ES-I3 (cell line): ENCODE results near the gene G6PC2.
"Not testable (repeated sequence)": the region's sequence is repeated elsewhere in the genome, so short reads cannot be mapped to it uniquely, and the experiment has no call there.

Experiments
- H3K36me3 ChIP-seq: 2 replicates; pipeline ENCODE4 v1.6.1; 2013; ENCODE audit warnings: mild to moderate bottlenecking, low read length, control low read depth, moderate library complexity; ENCODE audit not compliant: insufficient read depth
- H3K4me1 ChIP-seq: 2 replicates; pipeline ENCODE4 v1.6.1; 2013; ENCODE audit warnings: mild to moderate bottlenecking, control low read depth, low read length; ENCODE audit not compliant: insufficient read depth
- H3K9ac ChIP-seq: 2 replicates; pipeline ENCODE4 v1.6.1; 2013; ENCODE audit warnings: low read depth, mild to moderate bottlenecking, low read length, moderate library complexity
- H3K9me3 ChIP-seq: 2 replicates; pipeline ENCODE4 v1.6.1; 2013; ENCODE audit warnings: mild to moderate bottlenecking, low read length, moderate library complexity; ENCODE audit not compliant: control insufficient read depth, insufficient read depth

Gene G6PC2

DNA sequence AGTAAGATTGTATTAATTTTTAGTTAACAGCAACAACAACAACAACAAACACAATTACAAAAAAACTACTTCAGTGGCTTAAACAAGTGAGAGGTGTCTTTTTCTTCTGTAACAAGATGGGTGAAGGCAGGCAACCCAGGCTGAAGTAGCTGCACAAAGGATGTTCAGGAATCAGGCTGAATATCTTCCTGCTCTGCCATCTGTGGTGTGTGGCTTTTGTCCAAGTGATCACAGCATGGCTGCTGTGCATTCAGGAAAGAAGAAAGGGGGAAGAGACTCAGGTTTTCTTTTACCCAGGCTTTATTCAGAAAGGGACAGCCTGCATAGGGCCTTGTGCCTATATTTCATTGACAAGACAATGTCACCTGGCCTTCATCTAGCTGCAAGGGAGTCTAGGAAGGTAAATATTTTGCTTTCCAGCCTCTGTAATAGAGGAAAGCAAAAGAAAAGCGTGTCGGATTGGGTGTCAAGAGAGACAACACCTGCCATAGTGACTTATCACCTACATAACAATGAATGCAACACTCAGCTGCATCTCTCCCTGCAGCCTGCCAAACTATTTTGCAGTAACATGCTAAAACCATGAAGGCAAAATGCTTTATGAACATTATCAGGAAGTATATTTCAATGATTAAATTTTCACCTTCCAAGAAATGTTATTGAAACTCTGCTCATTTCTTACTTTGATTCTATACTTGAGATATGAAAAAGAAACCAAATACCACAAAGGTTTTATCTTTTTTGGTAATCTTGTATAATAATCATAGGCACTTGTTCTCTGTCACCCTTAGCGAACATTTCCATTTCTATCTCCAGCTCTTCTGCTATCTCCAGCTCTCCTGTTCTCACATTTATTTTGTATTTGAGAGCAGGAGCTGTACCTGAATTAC, 14.6 kb downstream of the G6PC2 start:
- no peaks in the 10 kb centered on the region for H3K9me3 ChIP-seq
- peaks cover 12% of the 10 kb centered on the region; the same call in 1 of the 2 replicates for H3K4me1 ChIP-seq
- no peak overlapping the region for H3K9ac ChIP-seq
- H3K36me3 ChIP-seq, result no peaks in the 10 kb centered on the region

DNA sequence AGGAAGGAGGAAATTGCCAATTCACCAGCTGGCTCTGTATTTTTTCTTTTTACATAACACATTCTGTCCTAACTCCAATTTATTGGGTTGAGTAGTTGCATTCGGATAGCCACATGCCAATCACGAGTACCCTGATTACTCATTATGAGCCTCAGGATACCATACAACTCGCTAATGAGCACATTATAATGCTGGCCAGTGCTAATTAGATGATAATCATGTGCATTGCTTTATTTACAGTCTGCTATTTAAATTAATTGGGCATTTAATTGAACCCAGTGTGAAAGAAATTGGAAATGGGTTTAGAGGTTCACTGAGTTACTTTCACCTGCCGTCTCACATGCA, 15.2 kb downstream of the G6PC2 start:
- no peaks in the 10 kb centered on the region for H3K36me3 ChIP-seq
- H3K4me1 ChIP-seq, result peaks cover 16% of the 10 kb centered on the region; the same call in 1 of the 2 replicates
- no peak overlapping the region for H3K9ac ChIP-seq
- no peaks in the 10 kb centered on the region for H3K9me3 ChIP-seq

GRCh38 chr2:168920504-168921157, 19.5 kb downstream of the G6PC2 start:
- Histone ChIP-seq H3K9me3 (no peaks in the 10 kb centered on the region), H3K36me3 (no peaks in the 10 kb centered on the region), H3K9ac (no peak overlapping the region), H3K4me1 (0 out of 2 replicates have a peak, but pooled peaks cover 4% of the 10 kb centered on the region)

- Histone ChIP-seq H3K9me3 (no peaks in the 10 kb centered on the region), H3K9ac (no peak overlapping the region), H3K36me3 (no peaks in the 10 kb centered on the region), H3K4me1 (no peaks in the 10 kb centered on the region)
Measured at GRCh38 chr2:168926621-168927386, 25.7 kb downstream of the G6PC2 start.

DNA sequence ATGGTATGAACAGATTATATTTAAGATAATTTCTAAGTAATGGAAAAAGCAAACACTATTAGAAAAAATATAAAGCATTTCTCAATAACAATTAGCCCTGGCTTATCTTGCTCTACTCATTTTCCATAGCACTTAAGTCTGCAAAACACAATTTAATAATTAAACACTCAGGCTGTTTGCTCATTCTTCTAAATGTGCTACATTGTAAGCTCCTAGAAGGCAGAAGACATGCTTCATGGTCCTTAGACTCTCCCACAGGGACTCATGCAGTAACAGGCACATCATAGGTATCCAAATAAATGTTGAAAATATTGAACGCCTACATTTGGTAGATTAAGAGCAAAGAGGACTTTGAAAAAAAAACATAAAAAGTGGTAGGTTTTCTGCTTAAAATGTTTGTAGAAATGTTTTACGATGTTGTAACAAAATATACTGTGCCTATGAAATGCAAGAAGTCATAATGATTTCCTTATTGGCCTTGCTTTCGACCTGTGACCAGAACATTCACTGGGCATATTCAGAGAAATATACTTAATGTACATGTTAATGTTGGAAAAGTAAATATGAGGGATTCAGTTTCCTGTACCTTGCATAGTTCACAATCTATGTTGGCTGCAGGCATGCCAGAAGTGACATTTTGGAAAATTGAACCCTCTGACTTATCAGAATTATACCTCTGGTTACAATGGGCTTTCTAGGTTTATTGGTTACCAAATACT, 27.2 kb downstream of the G6PC2 start:
- Histone ChIP-seq H3K9ac (no peak overlapping the region), H3K36me3 (no peaks in the 10 kb centered on the region), H3K4me1 (no peaks in the 10 kb centered on the region), H3K9me3 (no peaks in the 10 kb centered on the region)

DNA sequence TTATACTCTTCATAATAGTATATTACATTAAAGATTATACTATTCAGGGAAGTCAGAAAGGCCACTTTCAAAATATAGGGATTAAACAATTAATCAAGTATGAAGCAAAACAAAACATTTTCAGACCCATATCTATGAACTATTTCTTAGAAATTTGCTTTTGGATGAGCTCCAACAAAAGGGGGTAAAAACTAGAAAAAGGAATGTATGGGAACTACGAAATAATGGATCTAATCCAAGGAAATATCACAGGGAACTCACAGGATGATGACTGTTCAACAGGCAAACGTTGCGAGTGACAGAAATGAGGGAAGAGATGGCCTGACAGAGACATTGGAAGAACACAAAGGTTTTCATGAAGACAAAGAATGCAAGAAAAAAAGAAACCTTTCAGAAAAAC, 27.9 kb downstream of the G6PC2 start:
- no peaks in the 10 kb centered on the region for H3K9me3 ChIP-seq
- H3K36me3 ChIP-seq, result no peaks in the 10 kb centered on the region
- H3K9ac ChIP-seq, result no peak overlapping the region
- no peaks in the 10 kb centered on the region for H3K4me1 ChIP-seq

DNA sequence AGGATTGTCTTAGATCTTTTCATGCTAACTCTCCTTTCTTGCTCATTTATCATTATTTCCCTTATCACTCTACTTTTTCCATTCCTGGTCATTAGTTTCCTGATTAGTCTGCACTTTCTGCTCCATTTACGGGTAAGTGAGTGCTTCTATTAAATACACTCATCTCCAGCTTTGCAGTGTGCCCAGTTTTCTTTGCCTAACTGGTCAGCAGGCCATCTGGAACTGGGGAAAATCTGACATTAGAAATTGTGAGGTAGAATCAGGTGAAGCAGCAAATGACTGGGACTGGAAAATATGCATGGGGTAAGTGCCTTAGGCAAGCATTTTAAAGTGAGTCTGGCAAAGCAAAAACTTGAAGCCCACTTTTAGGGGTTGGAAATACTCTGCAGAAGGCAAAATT, 29.2 kb downstream of the G6PC2 start:
- Histone ChIP-seq H3K9ac (no peak overlapping the region), H3K9me3 (no peaks in the 10 kb centered on the region), H3K4me1 (no peaks in the 10 kb centered on the region), H3K36me3 (no peaks in the 10 kb centered on the region)

DNA sequence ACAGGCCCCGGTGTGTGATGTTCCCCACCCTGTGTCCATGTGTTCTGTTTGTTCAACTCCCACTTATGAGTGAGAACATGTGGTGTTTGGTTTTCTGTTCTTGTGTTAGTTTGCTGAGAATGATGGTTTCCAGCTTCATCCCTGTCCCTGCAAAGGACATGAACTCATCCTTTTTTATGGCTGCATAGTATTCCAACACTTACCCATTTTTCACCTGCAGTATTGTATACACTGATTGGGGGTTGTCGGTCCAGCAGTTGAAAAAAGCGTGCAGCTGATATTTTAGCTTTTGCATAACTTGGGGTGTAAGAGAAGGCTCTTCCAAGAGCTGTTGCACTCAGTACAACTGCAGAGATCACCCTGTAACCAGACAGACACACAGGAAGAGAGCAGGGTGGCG, 31.1 kb downstream of the G6PC2 start:
- not testable (repeated sequence) for H3K36me3 ChIP-seq, H3K4me1 ChIP-seq, H3K9ac ChIP-seq, H3K9me3 ChIP-seq

GRCh38 chr2:168934826-168935225, 33.7 kb downstream of the G6PC2 start:
- no peaks in the 10 kb centered on the region for H3K4me1 ChIP-seq
- no peak overlapping the region for H3K9ac ChIP-seq
- no peaks in the 10 kb centered on the region for H3K9me3 ChIP-seq
- no peaks in the 10 kb centered on the region for H3K36me3 ChIP-seq

DNA sequence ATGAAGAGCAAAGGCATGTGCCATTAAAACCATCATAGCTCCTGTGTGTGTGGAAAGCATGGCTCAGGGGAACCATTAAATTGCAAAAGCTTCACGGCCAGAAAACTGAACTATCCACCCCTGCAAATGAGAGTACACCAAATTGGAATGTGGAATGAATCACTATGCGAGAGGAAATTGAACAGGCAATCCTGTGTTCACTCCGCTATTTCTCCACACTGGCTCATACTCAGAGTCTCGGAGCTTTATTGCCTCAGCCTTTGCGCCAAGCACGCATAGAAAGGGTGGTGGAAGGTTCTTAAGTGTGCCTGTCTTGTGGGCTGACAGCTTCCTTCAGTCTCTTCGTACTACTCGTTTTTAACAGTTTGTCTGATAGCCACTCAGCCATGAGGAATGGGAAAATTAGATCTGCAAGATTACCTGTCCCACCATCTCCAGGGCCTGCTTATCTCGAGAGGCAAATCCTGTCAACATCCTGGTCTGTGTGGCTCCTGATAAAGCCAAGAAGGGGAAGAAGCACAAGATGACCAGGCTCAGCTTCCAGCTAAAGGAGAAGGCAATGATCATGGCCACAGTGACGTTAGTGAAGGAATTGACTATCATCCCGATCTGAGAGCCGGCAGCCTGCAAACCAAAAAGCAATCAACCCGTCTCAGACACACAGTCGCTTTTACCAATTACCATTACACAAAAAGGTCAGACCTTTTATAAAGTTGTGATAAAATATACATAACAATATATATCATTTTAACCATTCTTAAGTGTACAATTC, 34.9 kb downstream of the G6PC2 start:
- Histone ChIP-seq H3K4me1 (no peaks in the 10 kb centered on the region), H3K9ac (no peak overlapping the region), H3K9me3 (no peaks in the 10 kb centered on the region), H3K36me3 (no peaks in the 10 kb centered on the region)

GRCh38 chr2:168939061-168939460, 38.0 kb downstream of the G6PC2 start:
- H3K36me3 ChIP-seq, result no peaks in the 10 kb centered on the region
- H3K9me3 ChIP-seq, result no peaks in the 10 kb centered on the region
- H3K9ac ChIP-seq, result no peak overlapping the region
- H3K4me1 ChIP-seq, result no peaks in the 10 kb centered on the region

- no peaks in the 10 kb centered on the region for H3K9me3 ChIP-seq
- H3K9ac ChIP-seq, result no peak overlapping the region
- no peaks in the 10 kb centered on the region for H3K4me1 ChIP-seq
Measured at GRCh38 chr2:168939918-168940317, 38.8 kb downstream of the G6PC2 start.

GRCh38 chr2:168941297-168941696, 40.2 kb downstream of the G6PC2 start:
- Histone ChIP-seq H3K9me3 (no peaks in the 10 kb centered on the region), H3K4me1 (no peaks in the 10 kb centered on the region), H3K9ac (no peak overlapping the region), H3K36me3 (no peaks in the 10 kb centered on the region)

More at GRCh38 chr2:168939918-168940317, 38.8 kb downstream of the G6PC2 start:
- H3K36me3 ChIP-seq, result no peaks in the 10 kb centered on the region
